HCT116 (cell line): ENCODE data around the gene CSTF2T.

ENCODE experiments used
- CBX3 ChIP-seq: IDR thresholded peaks from 2 replicates; pipeline ENCODE4 v1.6.1; 2012; ENCODE audit warnings: low read depth
- CEBPB ChIP-seq: IDR thresholded peaks from 2 replicates; pipeline ENCODE4 v1.6.1; 2012; ENCODE audit warnings: low read depth
- CTCF ChIP-seq, 3 experiments: fragments of 200-600 bp in 1 of 3; sonication (generic) in 1 of 3; IDR thresholded peaks in 2 of 3; conservative IDR thresholded peaks in 1 of 3; 2 replicates each; pipeline ENCODE4 v1.5.1; 2012 to 2017; ENCODE audit warnings: low read depth in 2 of 3, low read length in 2 of 3, antibody characterized with exemption in 1 of 3, borderline replicate concordance in 1 of 3, control low read depth in 1 of 3, mild to moderate bottlenecking in 1 of 3, mixed read lengths in 1 of 3, mixed run types in 1 of 3, moderate library complexity in 1 of 3; ENCODE audit not compliant: insufficient read depth in 1 of 3
- EGR1 ChIP-seq: IDR thresholded peaks from 2 replicates; pipeline ENCODE4 v1.6.1; 2012; ENCODE audit warnings: low read depth
- ELF1 ChIP-seq: IDR thresholded peaks from 2 replicates; pipeline ENCODE4 v1.6.1; 2012; ENCODE audit warnings: low read depth, borderline replicate concordance
- EZH2 ChIP-seq: fragments of 200-600 bp; sonication (generic); IDR thresholded peaks from 2 replicates; pipeline ENCODE4 v1.6.1; 2017; ENCODE audit warnings: antibody characterized with exemption, mixed run types
- EZH2phosphoT487 ChIP-seq: fragments of 200-600 bp; IDR thresholded peaks from 2 replicates; pipeline ENCODE4 v1.6.1; 2018; ENCODE audit warnings: antibody characterized with exemption, borderline replicate concordance
- JUND ChIP-seq: IDR thresholded peaks from 2 replicates; pipeline ENCODE4 v1.6.1; 2012
- POLR2A ChIP-seq: IDR thresholded peaks from 2 replicates; pipeline ENCODE4 v1.7.0; 2011; ENCODE audit warnings: borderline replicate concordance; ENCODE audit not compliant: insufficient read depth, insufficient read length; ENCODE audit errors: extremely low read depth
- POLR2AphosphoS5 ChIP-seq: IDR thresholded peaks from 2 replicates; pipeline ENCODE4 v1.6.1; 2011; ENCODE audit warnings: mild to moderate bottlenecking, low read depth, low read length, moderate library complexity
- REST ChIP-seq: IDR thresholded peaks from 2 replicates; pipeline ENCODE4 v1.6.1; 2012; ENCODE audit warnings: low read depth
- ZFX ChIP-seq: fragments of 450-650 bp; IDR thresholded peaks from 2 replicates; pipeline ENCODE4 v1.6.1; 2017
- TF ChIP-seq, protein P1 (sequence below): IDR thresholded peaks from 2 replicates; pipeline ENCODE4 v1.6.1; 2012

- TF ChIP-seq JUND (no peak), CTCF (IDR thresholded peaks at IDR 0.05 in 2 of 3, conservative IDR thresholded peaks at IDR 0.05 in 1 of 3; ENCODE audit: borderline replicate concordance in 1 of 3, insufficient read depth in 1 of 3, low read depth in 2 of 3, low read length in 2 of 3) (no peak), POLR2AphosphoS5 (no peak), ELF1 (no peak), POLR2A (no peak), EZH2 (no peak), CBX3 (no peak), EGR1 (no peak), EZH2phosphoT487 (no peak), REST (no peak), ZFX (no peak), CEBPB (no peak)
- TF ChIP-seq, protein P1, sequence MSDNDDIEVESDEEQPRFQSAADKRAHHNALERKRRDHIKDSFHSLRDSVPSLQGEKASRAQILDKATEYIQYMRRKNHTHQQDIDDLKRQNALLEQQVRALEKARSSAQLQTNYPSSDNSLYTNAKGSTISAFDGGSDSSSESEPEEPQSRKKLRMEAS, result no peak
These were observed 31.6 kb downstream of the CSTF2T start for GRCh38 chr10:51667678-51668335.
